Fibroblast of pulmonary artery (primary cell): ENCODE results near the gene SLC24A4.

Experiments
- DNase-seq: peaks from one replicate; pipeline ENCODE4 v3.0.0-alpha.2; 2010; ENCODE audit warnings: low read depth
- H3K4me3 ChIP-seq: replicated peaks from 2 replicates; pipeline ENCODE4 v1.5.1; 2011; ENCODE audit warnings: low read depth, mild to moderate bottlenecking, control low read depth, low read length, moderate library complexity
- CTCF ChIP-seq: IDR thresholded peaks from 2 replicates; pipeline ENCODE4 v1.5.1; 2011; ENCODE audit warnings: mild to moderate bottlenecking, control low read depth, low read length, inconsistent platforms; ENCODE audit errors: missing control alignments

SLC24A4 gene

GRCh38 chr14:92460916-92461579, 138.1 kb downstream of the SLC24A4 start:
- no peak for TF ChIP-seq CTCF
- no peak overlapping the region for H3K4me3 ChIP-seq
- peak; percentile 69 for DNase-seq

DNA sequence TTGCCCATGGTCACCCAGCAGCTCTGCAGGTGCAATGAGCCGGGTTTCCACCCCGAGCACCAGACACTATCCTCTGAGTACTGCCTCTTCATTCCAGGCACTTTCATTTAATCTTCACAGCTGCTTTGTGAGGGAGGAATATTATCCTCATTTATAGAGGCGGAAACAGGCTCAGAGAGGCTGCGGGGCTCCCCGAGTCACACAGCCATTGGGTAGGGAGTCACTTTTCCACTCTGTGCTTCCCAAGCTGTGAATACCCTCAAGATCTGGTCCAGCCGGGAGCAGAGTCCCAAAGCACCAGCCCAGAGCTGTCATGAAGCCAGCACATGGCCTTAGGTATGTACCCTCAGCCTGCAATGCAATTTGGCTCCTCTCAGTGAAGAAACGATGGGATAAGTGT, 138.9 kb downstream of the SLC24A4 start:
- no peak for DNase-seq
- no peak for TF ChIP-seq CTCF
- no peak overlapping the region for H3K4me3 ChIP-seq

DNA sequence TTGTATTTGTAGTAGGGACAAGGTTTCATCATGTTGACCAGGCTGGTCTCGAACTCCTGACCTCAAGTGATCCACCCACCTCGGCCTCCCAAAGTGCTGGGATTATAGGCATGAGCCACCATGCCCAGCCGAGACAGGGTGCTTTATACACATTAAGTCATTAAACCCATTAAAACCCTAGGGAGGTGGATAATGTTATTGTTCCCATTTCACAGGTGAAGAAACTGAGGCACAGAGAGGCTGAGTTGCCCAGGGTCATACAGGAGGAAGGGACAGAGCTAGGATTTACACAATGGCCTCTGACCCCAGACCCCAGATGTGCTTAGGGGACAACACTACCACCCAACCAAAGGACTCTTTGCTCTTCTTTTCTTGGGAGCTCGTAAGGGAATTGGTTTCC, 139.6 kb downstream of the SLC24A4 start:
- no peak for DNase-seq
- no peak overlapping the region for H3K4me3 ChIP-seq
- no peak for TF ChIP-seq CTCF

- no peak for DNase-seq
- H3K4me3 ChIP-seq, result no peak overlapping the region
- no peak for TF ChIP-seq CTCF
These were observed 140.2 kb downstream of the SLC24A4 start for GRCh38 chr14:92463141-92463540.

DNA sequence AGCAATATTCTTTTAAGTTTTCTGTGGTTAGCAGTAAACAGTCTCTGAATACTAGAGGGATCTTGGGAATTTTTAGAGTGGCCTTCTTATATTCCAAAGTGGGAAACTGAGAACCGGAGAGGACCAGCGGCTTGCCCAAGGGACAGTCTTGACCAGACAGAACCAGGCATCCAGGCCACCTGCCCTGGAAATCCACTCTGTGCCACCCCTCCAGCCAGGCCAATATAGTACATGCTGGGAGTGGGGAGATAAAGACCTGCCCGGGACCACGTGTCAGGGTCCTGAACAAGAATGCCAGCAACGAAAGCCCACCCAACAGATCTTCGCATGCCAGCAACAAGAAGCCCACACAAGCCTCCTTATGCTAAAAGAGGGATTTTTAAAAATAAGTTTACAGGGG, 141.2 kb downstream of the SLC24A4 start:
- no peak overlapping the region for H3K4me3 ChIP-seq
- no peak for DNase-seq
- no peak for TF ChIP-seq CTCF

- TF ChIP-seq CTCF, result no peak
- H3K4me3 ChIP-seq, result no peak overlapping the region
- no peak for DNase-seq
These were observed 141.8 kb downstream of the SLC24A4 start for GRCh38 chr14:92464716-92465115.

DNA sequence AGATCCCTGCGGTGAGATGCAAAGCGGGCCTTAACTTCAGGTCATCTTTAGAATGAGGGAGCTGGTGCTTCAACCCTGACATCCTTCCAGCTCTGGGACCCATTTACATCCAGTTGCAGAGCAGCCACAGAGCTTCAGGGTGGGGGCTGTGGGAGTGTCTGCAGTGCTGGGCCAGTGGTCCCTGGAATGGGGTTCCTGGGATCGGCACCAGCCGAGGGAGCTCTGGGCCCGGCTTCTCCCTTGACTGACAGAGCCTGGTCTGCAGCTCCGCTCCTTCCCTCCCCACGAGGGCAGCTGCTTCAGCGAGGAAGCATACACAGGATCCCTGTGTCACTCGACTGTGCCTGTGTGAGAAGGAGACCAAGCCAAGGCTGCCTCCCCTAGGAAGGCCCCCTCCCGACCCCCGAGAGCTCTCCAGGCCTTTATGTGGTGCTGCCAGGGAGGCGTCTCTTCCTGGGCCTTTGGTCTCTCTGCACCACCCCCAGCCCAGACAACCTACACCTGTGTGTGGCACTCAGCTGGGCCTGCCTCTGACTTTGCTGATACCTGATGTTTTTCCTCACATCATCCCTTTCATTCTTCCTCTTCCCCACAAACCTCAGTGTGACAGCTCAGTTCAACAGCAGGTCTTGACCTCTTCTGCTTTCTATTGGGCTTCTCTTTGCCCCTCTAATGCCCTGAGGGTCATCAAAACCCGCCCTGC, 142.5 kb downstream of the SLC24A4 start:
- TF ChIP-seq CTCF, result no peak
- H3K4me3 ChIP-seq, result no peak overlapping the region
- no peak for DNase-seq
